ENCODE data around the gene CACHD1. TPM values are rescaled to one million over a fixed set of nuclear protein-coding genes. Genes with fewer than 3 reads are reported as not detected.

The CACHD1 gene
- total RNA-seq, 1 experiment from 2014 or later, result 8.4 TPM

GRCh38 chr1:64502083-64502482, 32.2 kb downstream of the CACHD1 start (continued):
- no peak for TF ChIP-seq REST (IDR thresholded peaks at IDR 0.05; ENCODE audit: low read depth)
- TF ChIP-seq EZH2 (IDR thresholded peaks at IDR 0.05), result no peak
- no peak for TF ChIP-seq MAX (IDR thresholded peaks at IDR 0.05)
- TF ChIP-seq POLR2A (IDR thresholded peaks at IDR 0.05; ENCODE audit: borderline replicate concordance, extremely low read depth, insufficient read depth, insufficient read length), result no peak
- TF ChIP-seq YY1 (IDR thresholded peaks at IDR 0.05; ENCODE audit: extremely low read depth, insufficient replicate concordance, low read depth, low read length), result no peak

- ChIA-PET CTCF (no interaction called here), RAD21 (ENCODE audit: low non-redundant PET in 1 of 2, low total read pairs in 2 of 2, uncharacterized antibody in 2 of 2, unreplicated experiment in 2 of 2) (no interaction called here), POLR2A (no interaction called here)
- H2AFZ ChIP-seq (ENCODE audit: low read depth, low read length, poor library complexity, severe bottlenecking), result no peak overlapping the region
- no peaks in the 10 kb centered on the region for H4K20me1 ChIP-seq (ENCODE audit: insufficient read depth)
- no peak overlapping the region for H3K4me3 ChIP-seq (replicated peaks in 1 of 2; ENCODE audit: low read depth in 1 of 2, low read length in 2 of 2)
- no peaks in the 10 kb centered on the region for H3K9me2 ChIP-seq (ENCODE audit: insufficient read depth)
- no peak overlapping the region for H3K4me2 ChIP-seq (ENCODE audit: low read length)
- DNase-seq (ENCODE audit: low read depth, low spot score) (no peak), ATAC-seq (no peak)
- H3K4me1 ChIP-seq (ENCODE audit: control insufficient read depth in 1 of 2, insufficient read depth in 2 of 2, low read length in 2 of 2), result peaks cover 15 to 16% of the 10 kb centered on the region in 2 experiments
- intact Hi-C loops (cut with micrococcal nuclease), result no loop called here
- no peak overlapping the region for H3K9ac ChIP-seq (ENCODE audit: low read length)
- no peaks in the 10 kb centered on the region for H3K27me3 ChIP-seq (ENCODE audit: insufficient read depth, low read length)
- no peaks in the 10 kb centered on the region for H3K36me3 ChIP-seq (ENCODE audit: control insufficient read depth in 1 of 2, insufficient read depth in 2 of 2, low read length in 2 of 2)
- H3K79me2 ChIP-seq (ENCODE audit: insufficient read depth, low read length), result no peaks in the 10 kb centered on the region; the same call in 1 of the 2 replicates
- BruUV-seq (replicated peaks), result no TSS peak
- no peaks in the 10 kb centered on the region for H3K9me3 ChIP-seq (ENCODE audit: control insufficient read depth in 1 of 2, insufficient read depth in 1 of 2, low read depth in 1 of 2, low read length in 2 of 2)
- no peak overlapping the region for H3K27ac ChIP-seq (ENCODE audit: low read depth, low read length)
- TF ChIP-seq EGR1 (IDR thresholded peaks at IDR 0.05; ENCODE audit: low read depth), result no peak
- TF ChIP-seq CEBPB (IDR thresholded peaks at IDR 0.05; ENCODE audit: low read depth), result no peak
- TF ChIP-seq POLR2AphosphoS5 (IDR thresholded peaks at IDR 0.05; ENCODE audit: low read depth, low read length), result no peak
- no peak for TF ChIP-seq SP1 (IDR thresholded peaks at IDR 0.05; ENCODE audit: low read depth)
- TF ChIP-seq ZFX (IDR thresholded peaks at IDR 0.05), result no peak
- no peak for TF ChIP-seq ZNF274 (IDR thresholded peaks at IDR 0.05; ENCODE audit: low read depth, low read length)
- no peak for TF ChIP-seq SRF (IDR thresholded peaks at IDR 0.05; ENCODE audit: low read depth)
- TF ChIP-seq ZBTB33 (IDR thresholded peaks at IDR 0.05; ENCODE audit: extremely low read depth, insufficient replicate concordance, low read length), result no peak
- TF ChIP-seq EZH2phosphoT487 (IDR thresholded peaks at IDR 0.05; ENCODE audit: borderline replicate concordance), result no peak
- no peak for TF ChIP-seq CTCF (IDR thresholded peaks at IDR 0.05 in 2 of 3, conservative IDR thresholded peaks at IDR 0.05 in 1 of 3; ENCODE audit: borderline replicate concordance in 1 of 3, insufficient read depth in 1 of 3, low read depth in 2 of 3, low read length in 2 of 3)
- TF ChIP-seq ELF1 (IDR thresholded peaks at IDR 0.05; ENCODE audit: borderline replicate concordance, low read depth), result no peak
- no peak for TF ChIP-seq POLR2A (IDR thresholded peaks at IDR 0.05; ENCODE audit: borderline replicate concordance, extremely low read depth, insufficient read depth, insufficient read length)
- no peak for TF ChIP-seq ATF3 (IDR thresholded peaks at IDR 0.05)
- TF ChIP-seq JUND (IDR thresholded peaks at IDR 0.05), result no peak
- TF ChIP-seq YY1 (IDR thresholded peaks at IDR 0.05; ENCODE audit: extremely low read depth, insufficient replicate concordance, low read depth, low read length), result no peak
- TF ChIP-seq RAD21 (IDR thresholded peaks at IDR 0.05; ENCODE audit: low read depth), result no peak
Observed at GRCh38 chr1:64502931-64503330, 33.0 kb downstream of the CACHD1 start.

Data from HCT116 (cell line).